ENCODE measurements around the gene EXOC6B.

The EXOC6B gene

GRCh38 chr2:72399879-72400278 is 426.0 kb downstream of the EXOC6B start (continued):
- TF ChIP-seq PATZ1 (CRISPR knock-in tag; IDR thresholded peaks at IDR 0.05; ENCODE audit: borderline replicate concordance) (no peak), SNAI2 (CRISPR knock-in tag; IDR thresholded peaks at IDR 0.05) (no peak), ISL1 (CRISPR knock-in tag; IDR thresholded peaks at IDR 0.05) (no peak)

- TF ChIP-seq ISL1 (CRISPR knock-in tag; IDR thresholded peaks at IDR 0.05), result no peak
- TF ChIP-seq ZNF70 (CRISPR knock-in tag; IDR thresholded peaks at IDR 0.05), result no peak
- no peak for TF ChIP-seq ARNTL (CRISPR knock-in tag; IDR thresholded peaks at IDR 0.05; ENCODE audit: borderline replicate concordance, low read depth)
- no peak for TF ChIP-seq BACH2 (CRISPR knock-in tag; IDR thresholded peaks at IDR 0.05; ENCODE audit: borderline replicate concordance)
- TF ChIP-seq POU6F1 (CRISPR knock-in tag; IDR thresholded peaks at IDR 0.05; ENCODE audit: borderline replicate concordance, low read depth), result no peak
- no peak for TF ChIP-seq CSDC2 (CRISPR knock-in tag; IDR thresholded peaks at IDR 0.05)
- no peak for TF ChIP-seq ZNF565 (CRISPR knock-in tag; conservative IDR thresholded peaks at IDR 0.05; ENCODE audit: low read depth)
- TF ChIP-seq ZFP3 (CRISPR knock-in tag; IDR thresholded peaks at IDR 0.05), result no peak
- TF ChIP-seq GLIS3 (CRISPR knock-in tag; IDR thresholded peaks at IDR 0.05), result no peak
- no peak for TF ChIP-seq PATZ1 (CRISPR knock-in tag; IDR thresholded peaks at IDR 0.05; ENCODE audit: borderline replicate concordance)
- TF ChIP-seq TOX (CRISPR knock-in tag; IDR thresholded peaks at IDR 0.05; ENCODE audit: borderline replicate concordance), result no peak
- no peak for TF ChIP-seq TCF4 (CRISPR knock-in tag; IDR thresholded peaks at IDR 0.05; ENCODE audit: borderline replicate concordance)
- TF ChIP-seq ESRRG (CRISPR knock-in tag; IDR thresholded peaks at IDR 0.05), result no peak
- TF ChIP-seq ZFP30 (CRISPR knock-in tag; IDR thresholded peaks at IDR 0.05), result no peak
- ATAC-seq, result no peak
Measured at GRCh38 chr2:72395096-72395495, 430.7 kb downstream of the EXOC6B start.

- TF ChIP-seq ZNF70 (CRISPR knock-in tag; IDR thresholded peaks at IDR 0.05) (no peak), ZFP30 (CRISPR knock-in tag; IDR thresholded peaks at IDR 0.05) (no peak), BACH2 (CRISPR knock-in tag; IDR thresholded peaks at IDR 0.05; ENCODE audit: borderline replicate concordance) (no peak), RARB (CRISPR knock-in tag; IDR thresholded peaks at IDR 0.05) (no peak), POU6F1 (CRISPR knock-in tag; IDR thresholded peaks at IDR 0.05; ENCODE audit: borderline replicate concordance, low read depth) (no peak)
- no peak for ATAC-seq
Measured at GRCh38 chr2:72394541-72395070, 431.2 kb downstream of the EXOC6B start.

- TF ChIP-seq ISL1 (CRISPR knock-in tag; IDR thresholded peaks at IDR 0.05), result no peak
- TF ChIP-seq ZFP30 (CRISPR knock-in tag; IDR thresholded peaks at IDR 0.05), result no peak
- TF ChIP-seq ESRRG (CRISPR knock-in tag; IDR thresholded peaks at IDR 0.05), result no peak
- TF ChIP-seq CSDC2 (CRISPR knock-in tag; IDR thresholded peaks at IDR 0.05), result no peak
- no peak for TF ChIP-seq PPARA (CRISPR knock-in tag; IDR thresholded peaks at IDR 0.05; ENCODE audit: borderline replicate concordance)
- TF ChIP-seq BACH2 (CRISPR knock-in tag; IDR thresholded peaks at IDR 0.05; ENCODE audit: borderline replicate concordance), result no peak
- no peak for TF ChIP-seq ARNTL (CRISPR knock-in tag; IDR thresholded peaks at IDR 0.05; ENCODE audit: borderline replicate concordance, low read depth)
- no peak for TF ChIP-seq OSR1 (CRISPR knock-in tag; IDR thresholded peaks at IDR 0.05)
- TF ChIP-seq PATZ1 (CRISPR knock-in tag; IDR thresholded peaks at IDR 0.05; ENCODE audit: borderline replicate concordance), result no peak
- no peak for TF ChIP-seq CREB5 (CRISPR knock-in tag; IDR thresholded peaks at IDR 0.05; ENCODE audit: low read depth)
- no peak for TF ChIP-seq ZNF565 (CRISPR knock-in tag; conservative IDR thresholded peaks at IDR 0.05; ENCODE audit: low read depth)
- no peak for TF ChIP-seq CSRNP3 (CRISPR knock-in tag; IDR thresholded peaks at IDR 0.05)
- no peak for TF ChIP-seq RARB (CRISPR knock-in tag; IDR thresholded peaks at IDR 0.05)
- TF ChIP-seq POU6F1 (CRISPR knock-in tag; IDR thresholded peaks at IDR 0.05; ENCODE audit: borderline replicate concordance, low read depth), result no peak
- TF ChIP-seq SNAI2 (CRISPR knock-in tag; IDR thresholded peaks at IDR 0.05), result no peak
- TF ChIP-seq TCF4 (CRISPR knock-in tag; IDR thresholded peaks at IDR 0.05; ENCODE audit: borderline replicate concordance), result no peak
- TF ChIP-seq ZNF70 (CRISPR knock-in tag; IDR thresholded peaks at IDR 0.05), result no peak
- ATAC-seq, result no peak
Measured at GRCh38 chr2:72389447-72389846, 436.4 kb downstream of the EXOC6B start.

All from SK-N-SH treated with all-trans-retinoic acid at 6 μM for 48 hours (cell line).